Bronchial epithelial cell (primary cell): Measurements from ENCODE around the gene MINDY4. TPM values are rescaled to one million over a fixed set of nuclear protein-coding genes. Genes with fewer than 3 reads are reported as not detected.
A peak's percentile ranks its signal among the peaks of the same experiment; 100 is the strongest.

Source experiments
- DNase-seq: peaks from one replicate; pipeline ENCODE4 v3.0.0-alpha.2; 2010; ENCODE audit warnings: low read depth
- FAIRE-seq: peaks from 2 replicates; lab custom pipeline; 2011; peaks lifted over from hg19 to GRCh38; lab: Jason Lieb, UNC
- H3K27me3 ChIP-seq: 2 replicates; pipeline ENCODE4 v1.5.1; 2011; ENCODE audit warnings: low read length; ENCODE audit not compliant: control insufficient read depth, insufficient read depth
- H3K36me3 ChIP-seq: 2 replicates; pipeline ENCODE4 v1.5.1; 2011; ENCODE audit warnings: low read length; ENCODE audit not compliant: control insufficient read depth, insufficient read depth
- H3K4me3 ChIP-seq: 2 replicates; pipeline ENCODE4 v1.5.1; 2011; ENCODE audit warnings: mild to moderate bottlenecking, low read depth, low read length, control low read depth
- CTCF ChIP-seq: IDR thresholded peaks from 2 replicates; pipeline ENCODE4 v1.5.1; 2011; ENCODE audit warnings: mild to moderate bottlenecking, moderate library complexity, low read length, control low read depth, inconsistent platforms; ENCODE audit not compliant: insufficient read depth, severe bottlenecking
- total RNA-seq: library from RNA; depleted of rRNA; stranded (reverse); fragments of >200 nt; gene quantifications from 2 replicates; pipeline ENCODE4 v1.2.1, GENCODE V29; 2014

MINDY4 gene
- total RNA-seq: 1.1 and 1.3 TPM in 2 replicates

- no peak for TF ChIP-seq CTCF
- peak; percentile 23 for DNase-seq
- Histone ChIP-seq H3K36me3 (no peaks in the 10 kb centered on the region), H3K4me3 (peak within 1 kb of the TSS; percentile 53), H3K27me3 (no peaks in the 10 kb centered on the region)
- FAIRE-seq: no peak
Measured at GRCh38 chr7:30771174-30771879, at the start of gene MINDY4. TSS of gene MINDY4 (plus strand) at chr7:30771417. CDS start at chr7:30771494, 77 bp downstream.

- DNase-seq (no peak), FAIRE-seq (peak; percentile 23)
Measured at GRCh38 chr7:30722187-30722586, 49.0 kb upstream of the MINDY4 start.

GRCh38 chr7:30722671-30723070 lies 48.5 kb upstream of the MINDY4 start:
- Histone ChIP-seq H3K27me3 (peaks cover 4% of the 10 kb centered on the region), H3K36me3 (no peaks in the 10 kb centered on the region), H3K4me3 (no peak overlapping the region)
- DNase-seq (no peak), FAIRE-seq (no peak)
- TF ChIP-seq CTCF: no peak

More at GRCh38 chr7:30722187-30722586, 49.0 kb upstream of the MINDY4 start:
- Histone ChIP-seq H3K27me3 (peaks cover 4% of the 10 kb centered on the region), H3K36me3 (no peaks in the 10 kb centered on the region), H3K4me3 (no peak overlapping the region)
- TF ChIP-seq CTCF: no peak

GRCh38 chr7:30723776-30724175 lies 47.4 kb upstream of the MINDY4 start:
- no peak for FAIRE-seq
- H3K27me3 ChIP-seq: peaks cover 4% of the 10 kb centered on the region
- TF ChIP-seq CTCF: no peak
- no peak overlapping the region for H3K4me3 ChIP-seq
- no peaks in the 10 kb centered on the region for H3K36me3 ChIP-seq
- DNase-seq: no peak

GRCh38 chr7:30726296-30727006 lies 44.8 kb upstream of the MINDY4 start:
- no peak overlapping the region for H3K4me3 ChIP-seq
- no peak for DNase-seq
- no peak for FAIRE-seq
- H3K36me3 ChIP-seq: no peaks in the 10 kb centered on the region
- peaks cover 6% of the 10 kb centered on the region for H3K27me3 ChIP-seq
- no peak for TF ChIP-seq CTCF
